ENCODE data around the gene MMGT1.

Gene MMGT1

GRCh38 chrX:135973548-135974278, at the start of gene MMGT1:
TSS of gene MMGT1 (minus strand) at chrX:135973988. CDS start at chrX:135973675, 313 bp downstream.
- peak; percentile 73 for DNase-seq

- no peak for DNase-seq
Measured at GRCh38 chrX:136021903-136022302, 48.1 kb upstream of the MMGT1 start.

DNA sequence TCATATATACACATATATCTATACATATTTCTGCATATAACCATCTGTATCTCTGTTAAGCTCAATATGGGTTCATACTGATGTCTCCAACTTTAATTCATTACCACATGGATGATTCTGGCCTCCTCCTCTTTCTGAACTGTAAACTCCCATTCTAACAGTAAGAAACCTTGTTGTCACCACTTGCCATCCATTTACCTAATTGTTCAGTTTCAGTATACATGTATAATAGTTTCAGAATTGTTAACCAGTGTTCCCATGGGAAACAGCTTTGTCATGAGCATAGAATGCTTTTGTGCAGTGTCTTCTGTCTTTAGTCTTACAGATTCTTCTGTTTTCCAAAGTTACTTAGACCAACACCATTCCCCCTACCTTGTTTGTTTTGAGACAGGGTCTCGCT, 47.4 kb upstream of the MMGT1 start:
- DNase-seq: no peak

GRCh38 chrX:136019226-136019625, 45.4 kb upstream of the MMGT1 start:
- DNase-seq: no peak

DNA sequence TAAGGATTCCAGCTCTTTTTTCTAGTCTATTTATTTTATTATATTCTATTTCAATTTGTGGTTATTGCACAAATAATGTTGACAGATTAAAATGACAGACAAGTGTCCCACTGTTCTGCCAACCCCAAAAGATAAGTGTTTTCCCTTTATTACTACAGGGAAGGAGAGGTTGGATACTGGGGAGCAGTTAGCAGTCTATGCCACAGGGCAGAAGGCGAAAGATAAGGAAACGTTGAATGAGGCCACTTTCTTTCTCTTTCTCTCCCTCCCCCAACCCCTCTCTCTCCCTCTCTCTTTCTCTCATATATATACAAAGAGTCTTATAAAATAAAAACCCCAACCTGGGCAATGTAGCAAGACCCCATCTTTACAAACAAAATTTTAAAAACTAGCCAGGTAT, 43.1 kb upstream of the MMGT1 start:
- DNase-seq: no peak

DNA sequence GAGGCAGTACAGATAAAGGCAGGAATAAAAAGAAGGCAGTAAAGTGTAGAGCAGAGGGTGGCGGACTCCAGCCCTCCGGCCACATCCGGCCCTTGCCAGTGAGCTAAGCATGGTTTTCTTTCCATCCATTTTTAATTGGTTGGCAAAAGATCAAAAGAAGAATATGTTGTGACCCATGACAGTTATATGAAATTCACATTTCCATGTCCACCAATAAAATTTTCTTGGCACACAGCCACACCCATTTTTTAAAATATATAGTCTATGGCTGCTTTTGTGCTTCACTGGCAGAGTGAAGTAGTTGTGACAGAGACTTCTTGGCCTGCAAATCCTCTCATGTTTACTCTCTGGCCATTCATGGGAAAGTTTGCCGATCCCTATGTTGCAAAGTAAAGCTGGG, 41.2 kb upstream of the MMGT1 start:
- no peak for DNase-seq

GRCh38 chrX:135988245-135988644, 14.5 kb upstream of the MMGT1 start:
- no peak for DNase-seq

- DNase-seq: no peak
Measured at GRCh38 chrX:135985973-135986310, 12.2 kb upstream of the MMGT1 start.

DNA sequence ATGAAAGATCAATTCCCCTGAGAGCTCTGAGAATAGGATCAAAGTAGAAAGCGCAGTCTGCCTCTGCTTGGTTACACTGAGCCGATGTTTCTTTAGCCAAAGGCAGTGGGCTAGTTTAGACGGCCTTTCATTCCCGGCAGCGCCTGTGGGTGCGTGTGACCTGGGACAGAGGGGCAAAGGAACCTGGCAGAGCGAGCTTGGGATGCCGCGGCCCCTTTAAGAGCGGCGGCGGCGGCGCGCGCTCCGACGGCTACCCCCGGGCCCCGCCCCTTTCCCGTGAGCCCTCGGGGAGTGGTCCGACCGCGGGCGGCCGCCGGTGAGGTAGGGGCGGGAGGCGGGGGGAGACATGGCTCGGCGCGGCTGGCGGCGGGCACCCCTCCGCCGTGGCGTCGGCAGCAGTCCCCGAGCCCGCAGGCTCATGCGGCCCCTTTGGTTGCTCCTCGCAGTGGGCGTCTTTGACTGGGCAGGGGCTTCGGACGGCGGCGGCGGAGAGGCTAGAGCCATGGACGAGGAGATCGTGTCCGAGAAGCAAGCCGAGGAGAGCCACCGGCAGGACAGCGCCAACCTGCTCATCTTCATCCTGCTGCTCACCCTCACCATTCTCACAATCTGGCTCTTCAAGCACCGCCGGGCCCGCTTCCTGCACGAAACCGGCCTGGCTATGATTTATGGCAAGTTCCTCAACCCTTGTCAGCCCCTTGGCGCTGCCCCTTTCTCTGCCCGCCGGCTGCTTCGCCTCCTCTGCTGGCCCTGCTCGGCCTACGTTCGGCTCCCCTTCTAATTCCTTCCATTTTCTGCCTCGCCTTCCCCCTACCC, 11.6 kb upstream of the MMGT1 start, which contains the start of gene SLC9A6:
TSS of gene SLC9A6 (plus strand) at position 279 of the 816 bp plus-strand sequence. CDS start at position 503, 224 bp downstream.
- DNase-seq: peak; percentile 48

- no peak for DNase-seq
Measured at GRCh38 chrX:135984791-135985156, 11.0 kb upstream of the MMGT1 start.

GRCh38 chrX:135984256-135984655, 10.5 kb upstream of the MMGT1 start:
- DNase-seq: no peak

- DNase-seq: no peak
Measured at GRCh38 chrX:135982860-135983259, 9.1 kb upstream of the MMGT1 start.

DNA sequence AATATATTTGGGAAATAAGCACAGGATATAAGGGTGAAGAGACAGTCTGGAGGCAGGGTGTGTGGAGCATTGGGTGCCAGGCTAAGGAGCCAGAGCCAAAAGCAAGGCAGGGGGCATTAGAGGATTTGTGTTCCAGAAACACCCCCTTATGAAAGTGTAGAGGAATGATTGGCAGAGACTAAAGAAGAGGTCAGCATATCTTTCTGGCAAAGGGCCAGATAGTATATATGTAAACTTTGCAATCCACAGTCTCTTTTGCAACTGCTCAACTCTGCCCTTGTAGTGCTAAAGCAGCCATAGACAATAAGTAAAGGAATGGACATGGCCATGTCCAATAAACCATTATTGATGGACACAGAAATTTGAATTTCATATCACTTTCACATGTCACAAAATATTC, 7.9 kb upstream of the MMGT1 start:
- DNase-seq: no peak

DNA sequence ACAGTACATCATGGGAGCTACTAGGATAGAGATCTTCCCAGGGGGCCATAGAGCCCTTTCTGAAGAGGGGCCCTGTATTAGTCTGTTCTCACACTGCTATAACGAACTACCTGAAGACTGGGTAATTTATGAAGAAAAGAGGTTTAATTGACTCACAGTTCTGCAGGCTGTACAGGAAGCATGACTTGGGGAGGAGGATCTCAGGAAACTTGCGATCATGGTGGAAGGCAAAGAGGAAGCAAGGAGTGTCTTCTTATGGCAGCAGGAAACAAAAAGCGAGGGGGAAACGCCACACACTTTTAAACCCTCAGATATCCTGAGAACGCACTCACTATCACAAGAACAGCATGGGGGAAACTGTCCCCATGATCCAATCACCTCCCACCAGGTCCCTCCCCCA, 7.2 kb upstream of the MMGT1 start:
- DNase-seq: no peak

DNA sequence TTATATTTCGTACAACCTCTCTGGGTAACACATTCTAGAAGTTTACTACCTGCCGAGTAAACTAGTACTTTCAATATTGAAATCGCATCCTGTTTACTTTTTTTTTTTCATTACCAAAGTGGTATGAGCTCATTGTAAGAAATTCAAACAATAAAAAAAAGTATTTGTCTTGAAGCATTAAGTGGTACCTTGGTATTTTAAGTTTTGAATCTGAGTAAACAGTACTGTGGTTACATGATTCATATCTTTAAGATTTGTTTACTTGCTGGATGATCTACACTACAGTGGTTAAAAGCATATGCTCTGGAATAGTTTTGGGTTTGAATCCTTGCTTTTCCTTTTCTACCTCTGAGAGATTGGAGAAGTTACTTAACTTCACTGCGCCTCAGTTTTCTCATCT, 3.8 kb upstream of the MMGT1 start:
- DNase-seq: no peak

DNA sequence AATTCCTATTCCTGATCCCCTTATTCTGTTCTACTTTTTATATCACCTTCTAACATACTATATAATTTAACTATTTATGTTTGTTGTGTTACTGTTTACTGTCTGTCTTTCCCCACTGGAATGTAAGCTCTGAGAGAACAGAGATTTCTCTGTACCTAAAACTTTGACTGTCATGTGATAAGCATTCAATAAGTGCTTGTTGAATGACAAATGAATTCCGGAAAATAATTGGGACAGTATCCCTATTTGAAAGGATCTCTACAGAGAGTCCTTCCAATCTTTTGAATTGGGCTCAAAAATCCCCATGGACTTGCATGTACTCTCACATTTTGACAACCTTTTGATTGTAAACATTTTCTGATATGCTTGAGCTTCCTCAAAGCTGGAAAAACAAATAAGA, 1.6 kb upstream of the MMGT1 start:
- no peak for DNase-seq

- peak; percentile 29 for DNase-seq
Measured at GRCh38 chrX:135974279-135974856, 580 bp upstream of the MMGT1 start.

DNA sequence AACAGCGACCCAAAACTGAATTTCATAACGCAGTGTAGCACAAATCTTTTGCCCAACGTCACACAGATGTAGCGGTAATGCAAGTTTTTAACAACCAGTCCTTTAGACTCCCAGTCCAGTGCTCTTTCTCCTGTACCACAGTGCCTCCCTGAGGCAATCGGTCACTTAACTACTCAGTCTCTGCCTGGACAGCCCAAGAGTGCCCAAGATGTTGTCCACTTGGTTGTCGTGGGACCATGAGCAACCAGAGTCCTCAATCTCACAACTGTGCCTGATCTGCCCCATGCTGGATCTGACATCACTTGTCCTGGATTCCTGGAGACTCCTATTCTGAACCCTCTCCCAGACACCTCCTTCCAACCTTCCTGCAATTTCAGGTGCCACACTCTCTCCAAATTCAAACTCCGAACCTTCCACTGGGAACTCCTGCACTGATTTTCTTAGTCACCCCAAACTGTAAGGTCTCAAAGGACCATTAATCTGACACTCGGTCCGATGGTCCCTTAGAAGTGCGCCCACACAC, 702 bp downstream of the MMGT1 start:
- DNase-seq: no peak

GRCh38 chrX:135951291-135951690, 22.5 kb downstream of the MMGT1 start:
- DNase-seq: no peak

GRCh38 chrX:135944486-135944885, 29.3 kb downstream of the MMGT1 start:
- no peak for DNase-seq

DNA sequence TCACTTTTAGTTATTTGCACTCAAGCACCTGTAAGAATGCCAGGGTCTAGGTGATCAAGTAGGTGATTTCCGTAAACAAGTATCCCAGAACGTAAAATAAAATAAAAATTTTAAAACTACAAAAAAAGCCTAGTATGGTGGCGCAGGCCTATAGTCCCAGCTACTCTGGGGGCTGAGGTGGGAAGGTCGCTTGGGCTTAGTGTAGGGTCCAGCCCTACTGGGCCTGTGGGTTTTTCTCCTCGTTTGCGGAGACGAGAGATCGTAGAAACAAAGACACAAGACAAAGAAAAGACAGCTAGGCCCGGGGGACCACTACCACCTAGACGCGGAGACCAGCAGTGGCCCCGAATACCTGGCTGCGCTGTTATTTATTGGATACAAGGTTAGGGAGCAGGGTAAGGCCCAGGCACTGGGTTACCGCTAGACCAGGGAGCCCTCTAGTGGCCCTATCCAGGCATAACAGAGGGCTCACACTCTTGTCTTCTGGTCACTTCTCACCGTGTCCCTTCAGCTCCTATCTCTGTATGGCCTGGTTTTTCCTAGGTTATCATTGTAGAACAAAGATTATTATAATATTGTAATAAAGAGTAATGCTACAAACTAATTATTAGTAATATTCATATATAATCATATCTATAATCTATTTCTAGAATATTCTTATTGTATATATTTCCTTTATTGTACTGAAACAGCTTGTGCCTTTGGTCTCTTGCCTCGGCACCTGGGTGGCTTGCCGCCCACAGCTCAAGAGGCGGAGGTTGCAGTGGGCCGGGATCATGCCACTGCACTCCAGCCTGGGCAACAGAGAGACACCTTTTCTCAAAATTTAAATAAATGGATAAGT, 41.9 kb downstream of the MMGT1 start:
- peak; percentile 10 for DNase-seq

DNA sequence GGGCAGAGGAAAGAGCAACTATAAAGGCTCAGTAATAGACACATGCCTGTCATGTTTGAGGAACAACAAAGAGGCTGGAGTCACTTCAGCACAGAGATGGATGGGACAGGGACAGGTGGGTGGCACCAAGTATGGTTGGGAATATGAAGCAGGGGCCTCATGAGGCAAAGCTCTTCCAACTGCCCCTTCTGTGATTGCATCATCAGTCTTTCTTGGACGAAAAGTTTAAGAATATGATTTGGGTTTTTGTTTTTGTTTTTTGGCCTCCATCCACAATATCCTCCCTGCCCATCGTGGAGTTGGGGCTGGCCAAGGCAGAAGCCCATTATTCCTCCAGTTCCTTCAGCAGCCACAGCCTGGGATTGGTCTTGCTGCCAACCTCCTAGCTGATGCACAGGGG, 45.9 kb downstream of the MMGT1 start:
- no peak for DNase-seq

GRCh38 chrX:135923353-135923752, 50.4 kb downstream of the MMGT1 start:
- DNase-seq: no peak

Data from NCI-H1694 treated with DMSO at 0.1 percent for 48 hours (cell line).